Activated T-helper 17 cell treated with anti-CD3 and anti-CD28 coated beads, Interleukin-2, amount 50 U/mL, for 72 hours (primary cell): ENCODE data around the gene HOPX. TPM values are rescaled to one million over a fixed set of nuclear protein-coding genes. Genes with fewer than 3 reads are reported as not detected.
"Not testable (repeated sequence)": the region's sequence is repeated elsewhere in the genome, so short reads cannot be mapped to it uniquely, and the experiment has no call there.

Experiments
- ATAC-seq: fragments of 150-1000 bp; cut with Tn5 transposase; replicated peaks from 2 replicates; pipeline ENCODE4 v1.10.0; 2021; ENCODE audit warnings: mild to moderate bottlenecking, moderate library complexity
- H3K27ac Mint-ChIP-seq: one replicate; pipeline ENCODE4 v1.8.0; 2022; ENCODE audit warnings: mixed read lengths
- H3K27me3 Mint-ChIP-seq: one replicate; pipeline ENCODE4 v1.8.0; 2022; ENCODE audit warnings: mixed read lengths
- H3K36me3 Mint-ChIP-seq: one replicate; pipeline ENCODE4 v1.8.0; 2022; ENCODE audit warnings: low read depth, mild to moderate bottlenecking, mixed read lengths
- H3K4me1 Mint-ChIP-seq: one replicate; pipeline ENCODE4 v1.8.0; 2022; ENCODE audit warnings: mixed read lengths
- H3K4me3 Mint-ChIP-seq: one replicate; pipeline ENCODE4 v1.8.0; 2022; ENCODE audit warnings: mild to moderate bottlenecking, mixed read lengths
- H3K9me3 Mint-ChIP-seq: one replicate; pipeline ENCODE4 v1.8.0; 2022; ENCODE audit warnings: mixed read lengths
- total RNA-seq, 2 donors: library from RNA; stranded (reverse); gene quantifications; one replicate each; pipeline ENCODE4 v1.2.3, GENCODE V29; 2022

The HOPX gene
- total RNA-seq: 100 to 1,000 TPM in 1 of 2 donors, 10 to 100 TPM in 1; 53.6 to 118 TPM

- Mint-ChIP-seq H3K4me1 (peaks cover 21% of the 10 kb centered on the region), H3K27me3 (peaks cover 23% of the 10 kb centered on the region), H3K27ac (peak within 1 kb of the TSS; percentile 63), H3K4me3 (peak within 1 kb of the TSS; percentile 66), H3K36me3 (no peaks in the 10 kb centered on the region), H3K9me3 (no peaks in the 10 kb centered on the region)
- peak; percentile 94 for ATAC-seq
These were observed at the start of gene HOPX for GRCh38 chr4:56681158-56681852. Gene HOPX, minus strand, starts transcription at chr4:56681296. Its CDS starts 23,480 bp downstream, at chr4:56657816.

GRCh38 chr4:56730097-56730496 lies 49.0 kb upstream of the HOPX start:
- Mint-ChIP-seq H3K4me3 (no peak overlapping the region), H3K4me1 (peaks cover 4% of the 10 kb centered on the region), H3K27me3 (peaks cover 9% of the 10 kb centered on the region), H3K36me3 (no peaks in the 10 kb centered on the region), H3K9me3 (no peaks in the 10 kb centered on the region), H3K27ac (no peak overlapping the region)
- no peak for ATAC-seq

- Mint-ChIP-seq H3K36me3 (no peaks in the 10 kb centered on the region), H3K4me3 (no peak overlapping the region), H3K27me3 (peaks cover 9% of the 10 kb centered on the region), H3K9me3 (peaks cover under 1% of the 10 kb centered on the region), H3K4me1 (peaks cover 8% of the 10 kb centered on the region), H3K27ac (no peak overlapping the region)
- no peak for ATAC-seq
These were observed 47.4 kb upstream of the HOPX start for GRCh38 chr4:56728512-56728911.

- H3K36me3 Mint-ChIP-seq: no peaks in the 10 kb centered on the region
- H3K27me3 Mint-ChIP-seq: peaks cover 3% of the 10 kb centered on the region
- no peak for ATAC-seq
- no peak overlapping the region for H3K27ac Mint-ChIP-seq
- H3K4me1 Mint-ChIP-seq: peaks cover 12% of the 10 kb centered on the region
- peaks cover 4% of the 10 kb centered on the region for H3K9me3 Mint-ChIP-seq
- no peak overlapping the region for H3K4me3 Mint-ChIP-seq
These were observed 46.1 kb upstream of the HOPX start for GRCh38 chr4:56727150-56727549.

GRCh38 chr4:56726593-56726992 lies 45.5 kb upstream of the HOPX start:
- H3K36me3 Mint-ChIP-seq, H3K27ac Mint-ChIP-seq, H3K4me3 Mint-ChIP-seq, H3K27me3 Mint-ChIP-seq, H3K9me3 Mint-ChIP-seq, ATAC-seq: not testable (repeated sequence)
- H3K4me1 Mint-ChIP-seq: peaks cover 12% of the 10 kb centered on the region

- H3K9me3 Mint-ChIP-seq: peaks cover 4% of the 10 kb centered on the region
These were observed 42.6 kb upstream of the HOPX start for GRCh38 chr4:56723659-56724230.

GRCh38 chr4:56723201-56723605 lies 42.1 kb upstream of the HOPX start:
- H3K27ac Mint-ChIP-seq: peak overlapping the region; percentile 87
- ATAC-seq: peak; percentile 96

More at GRCh38 chr4:56723659-56724230, 42.6 kb upstream of the HOPX start:
- Mint-ChIP-seq H3K27ac (peak overlapping the region; percentile 87), H3K27me3 (peaks cover 3% of the 10 kb centered on the region), H3K4me3 (peak overlapping the region; percentile 59), H3K36me3 (no peaks in the 10 kb centered on the region), H3K4me1 (peaks cover 12% of the 10 kb centered on the region)
- ATAC-seq: peak; percentile 66

GRCh38 chr4:56708146-56708545 lies 27.1 kb upstream of the HOPX start:
- Mint-ChIP-seq H3K36me3 (no peaks in the 10 kb centered on the region), H3K4me3 (no peak overlapping the region), H3K27me3 (peaks cover 14% of the 10 kb centered on the region), H3K27ac (no peak overlapping the region), H3K4me1 (no peaks in the 10 kb centered on the region), H3K9me3 (no peaks in the 10 kb centered on the region)
- ATAC-seq: no peak

More at GRCh38 chr4:56723201-56723605, 42.1 kb upstream of the HOPX start:
- peaks cover 3% of the 10 kb centered on the region for H3K27me3 Mint-ChIP-seq
- peaks cover 4% of the 10 kb centered on the region for H3K9me3 Mint-ChIP-seq
- peaks cover 12% of the 10 kb centered on the region for H3K4me1 Mint-ChIP-seq
- H3K36me3 Mint-ChIP-seq: no peaks in the 10 kb centered on the region
- peak overlapping the region; percentile 59 for H3K4me3 Mint-ChIP-seq

- H3K4me1 Mint-ChIP-seq: no peaks in the 10 kb centered on the region
- peaks cover 14% of the 10 kb centered on the region for H3K27me3 Mint-ChIP-seq
- no peak for ATAC-seq
- no peak overlapping the region for H3K27ac Mint-ChIP-seq
- H3K36me3 Mint-ChIP-seq: no peaks in the 10 kb centered on the region
- H3K9me3 Mint-ChIP-seq: no peaks in the 10 kb centered on the region
- no peak overlapping the region for H3K4me3 Mint-ChIP-seq
These were observed 24.9 kb upstream of the HOPX start for GRCh38 chr4:56705966-56706365.

- Mint-ChIP-seq H3K27me3 (peaks cover 13% of the 10 kb centered on the region), H3K4me1 (no peaks in the 10 kb centered on the region), H3K4me3 (no peak overlapping the region), H3K9me3 (no peaks in the 10 kb centered on the region), H3K36me3 (no peaks in the 10 kb centered on the region), H3K27ac (no peak overlapping the region)
- no peak for ATAC-seq
These were observed 24.2 kb upstream of the HOPX start for GRCh38 chr4:56705334-56705733.

- Mint-ChIP-seq H3K4me3 (no peak overlapping the region), H3K27me3 (peaks cover 6% of the 10 kb centered on the region), H3K4me1 (no peaks in the 10 kb centered on the region), H3K9me3 (no peaks in the 10 kb centered on the region), H3K27ac (no peak overlapping the region), H3K36me3 (no peaks in the 10 kb centered on the region)
- no peak for ATAC-seq
These were observed 23.2 kb upstream of the HOPX start for GRCh38 chr4:56704089-56704871.

- Mint-ChIP-seq H3K4me3 (no peak overlapping the region), H3K9me3 (no peaks in the 10 kb centered on the region), H3K27me3 (no peaks in the 10 kb centered on the region), H3K36me3 (no peaks in the 10 kb centered on the region), H3K27ac (no peak overlapping the region), H3K4me1 (peaks cover 4% of the 10 kb centered on the region)
- ATAC-seq: no peak
These were observed 22.3 kb upstream of the HOPX start for GRCh38 chr4:56703378-56703777.

GRCh38 chr4:56701644-56702043 lies 20.5 kb upstream of the HOPX start:
- H3K4me3 Mint-ChIP-seq: no peak overlapping the region
- H3K27ac Mint-ChIP-seq: no peak overlapping the region
- peaks cover 4% of the 10 kb centered on the region for H3K4me1 Mint-ChIP-seq
- no peaks in the 10 kb centered on the region for H3K9me3 Mint-ChIP-seq
- H3K36me3 Mint-ChIP-seq: no peaks in the 10 kb centered on the region
- no peak for ATAC-seq
- no peaks in the 10 kb centered on the region for H3K27me3 Mint-ChIP-seq

- Mint-ChIP-seq H3K36me3 (no peaks in the 10 kb centered on the region), H3K27me3 (no peaks in the 10 kb centered on the region), H3K4me1 (peaks cover 4% of the 10 kb centered on the region), H3K4me3 (no peak overlapping the region), H3K27ac (no peak overlapping the region), H3K9me3 (no peaks in the 10 kb centered on the region)
- no peak for ATAC-seq
These were observed 20.0 kb upstream of the HOPX start for GRCh38 chr4:56701161-56701480.
